ENCODE measurements around the gene ITPR2.

The ITPR2 gene

GRCh38 chr12:26728205-26729050 lies 104.6 kb downstream of the ITPR2 start:
- Mint-ChIP-seq H3K27ac (no peak overlapping the region), H3K4me1 (peaks cover 65% of the 10 kb centered on the region), H3K36me3 (peaks cover 9% of the 10 kb centered on the region)

GRCh38 chr12:26727482-26728204 lies 105.4 kb downstream of the ITPR2 start:
- no peaks in the 10 kb centered on the region for H3K9me3 Mint-ChIP-seq
- H3K4me1 Mint-ChIP-seq: peaks cover 57% of the 10 kb centered on the region
- H3K36me3 Mint-ChIP-seq: peaks cover 10% of the 10 kb centered on the region
- H3K27me3 Mint-ChIP-seq: no peaks in the 10 kb centered on the region
- no peak overlapping the region for H3K4me3 Mint-ChIP-seq
- H3K27ac Mint-ChIP-seq: no peak overlapping the region

More at GRCh38 chr12:26728205-26729050, 104.6 kb downstream of the ITPR2 start:
- no peaks in the 10 kb centered on the region for H3K9me3 Mint-ChIP-seq
- H3K27me3 Mint-ChIP-seq: no peaks in the 10 kb centered on the region
- H3K4me3 Mint-ChIP-seq: no peak overlapping the region

GRCh38 chr12:26726956-26727355 lies 106.0 kb downstream of the ITPR2 start:
- Mint-ChIP-seq H3K36me3 (peaks cover 15% of the 10 kb centered on the region), H3K4me1 (peaks cover 50% of the 10 kb centered on the region), H3K9me3 (no peaks in the 10 kb centered on the region), H3K27me3 (no peaks in the 10 kb centered on the region), H3K27ac (no peak overlapping the region), H3K4me3 (no peak overlapping the region)

- H3K4me1 Mint-ChIP-seq: peaks cover 43% of the 10 kb centered on the region
- no peak overlapping the region for H3K27ac Mint-ChIP-seq
- peaks cover 17% of the 10 kb centered on the region for H3K36me3 Mint-ChIP-seq
- H3K27me3 Mint-ChIP-seq: no peaks in the 10 kb centered on the region
- H3K4me3 Mint-ChIP-seq: no peak overlapping the region
- H3K9me3 Mint-ChIP-seq: no peaks in the 10 kb centered on the region
These were observed 107.6 kb downstream of the ITPR2 start for GRCh38 chr12:26725276-26725916.

GRCh38 chr12:26724309-26724702 lies 108.7 kb downstream of the ITPR2 start:
- Mint-ChIP-seq H3K9me3 (no peaks in the 10 kb centered on the region), H3K27ac (no peak overlapping the region), H3K36me3 (peaks cover 14% of the 10 kb centered on the region), H3K27me3 (no peaks in the 10 kb centered on the region), H3K4me3 (no peak overlapping the region), H3K4me1 (peaks cover 32% of the 10 kb centered on the region)

- H3K27ac Mint-ChIP-seq: no peak overlapping the region
- H3K9me3 Mint-ChIP-seq: no peaks in the 10 kb centered on the region
- peaks cover 15% of the 10 kb centered on the region for H3K36me3 Mint-ChIP-seq
- no peaks in the 10 kb centered on the region for H3K27me3 Mint-ChIP-seq
- H3K4me3 Mint-ChIP-seq: no peak overlapping the region
- H3K4me1 Mint-ChIP-seq: peaks cover 26% of the 10 kb centered on the region
These were observed 109.3 kb downstream of the ITPR2 start for GRCh38 chr12:26723379-26724308.

GRCh38 chr12:26721800-26722199 lies 111.2 kb downstream of the ITPR2 start:
- no peaks in the 10 kb centered on the region for H3K27me3 Mint-ChIP-seq
- H3K36me3 Mint-ChIP-seq: peaks cover 20% of the 10 kb centered on the region
- no peak overlapping the region for H3K27ac Mint-ChIP-seq
- H3K4me1 Mint-ChIP-seq: peaks cover 16% of the 10 kb centered on the region
- H3K4me3 Mint-ChIP-seq: no peak overlapping the region
- H3K9me3 Mint-ChIP-seq: no peaks in the 10 kb centered on the region

- no peaks in the 10 kb centered on the region for H3K27me3 Mint-ChIP-seq
- peaks cover 26% of the 10 kb centered on the region for H3K36me3 Mint-ChIP-seq
These were observed 113.1 kb downstream of the ITPR2 start for GRCh38 chr12:26719852-26720251.

GRCh38 chr12:26717757-26718156 lies 115.2 kb downstream of the ITPR2 start:
- H3K9me3 Mint-ChIP-seq: no peaks in the 10 kb centered on the region
- H3K4me1 Mint-ChIP-seq: no peaks in the 10 kb centered on the region
- H3K4me3 Mint-ChIP-seq: no peak overlapping the region
- H3K27ac Mint-ChIP-seq: no peak overlapping the region
- H3K36me3 Mint-ChIP-seq: peaks cover 27% of the 10 kb centered on the region
- no peaks in the 10 kb centered on the region for H3K27me3 Mint-ChIP-seq

More at GRCh38 chr12:26719852-26720251, 113.1 kb downstream of the ITPR2 start:
- Mint-ChIP-seq H3K4me1 (peaks cover 4% of the 10 kb centered on the region), H3K4me3 (no peak overlapping the region), H3K27ac (no peak overlapping the region), H3K9me3 (no peaks in the 10 kb centered on the region)

- H3K27ac Mint-ChIP-seq: no peak overlapping the region
- no peaks in the 10 kb centered on the region for H3K27me3 Mint-ChIP-seq
- H3K4me3 Mint-ChIP-seq: no peak overlapping the region
- peaks cover 29% of the 10 kb centered on the region for H3K36me3 Mint-ChIP-seq
- no peaks in the 10 kb centered on the region for H3K9me3 Mint-ChIP-seq
- no peaks in the 10 kb centered on the region for H3K4me1 Mint-ChIP-seq
These were observed 117.8 kb downstream of the ITPR2 start for GRCh38 chr12:26715232-26715631.

GRCh38 chr12:26713885-26714383 lies 119.1 kb downstream of the ITPR2 start:
- Mint-ChIP-seq H3K4me1 (no peaks in the 10 kb centered on the region), H3K9me3 (no peaks in the 10 kb centered on the region), H3K27me3 (no peaks in the 10 kb centered on the region), H3K4me3 (no peak overlapping the region), H3K27ac (no peak overlapping the region), H3K36me3 (peaks cover 31% of the 10 kb centered on the region)

- H3K27ac Mint-ChIP-seq: no peak overlapping the region
- H3K4me3 Mint-ChIP-seq: no peak overlapping the region
- H3K9me3 Mint-ChIP-seq: no peaks in the 10 kb centered on the region
- no peaks in the 10 kb centered on the region for H3K4me1 Mint-ChIP-seq
- H3K36me3 Mint-ChIP-seq: peaks cover 32% of the 10 kb centered on the region
- H3K27me3 Mint-ChIP-seq: no peaks in the 10 kb centered on the region
These were observed 120.1 kb downstream of the ITPR2 start for GRCh38 chr12:26712892-26713291.

GRCh38 chr12:26711569-26711968 lies 121.4 kb downstream of the ITPR2 start:
- H3K4me1 Mint-ChIP-seq: no peaks in the 10 kb centered on the region
- H3K4me3 Mint-ChIP-seq: no peak overlapping the region
- H3K9me3 Mint-ChIP-seq: no peaks in the 10 kb centered on the region
- H3K36me3 Mint-ChIP-seq: peaks cover 29% of the 10 kb centered on the region
- no peaks in the 10 kb centered on the region for H3K27me3 Mint-ChIP-seq
- no peak overlapping the region for H3K27ac Mint-ChIP-seq

GRCh38 chr12:26711072-26711471 lies 121.9 kb downstream of the ITPR2 start:
- Mint-ChIP-seq H3K36me3 (peaks cover 26% of the 10 kb centered on the region), H3K9me3 (no peaks in the 10 kb centered on the region), H3K4me1 (no peaks in the 10 kb centered on the region), H3K27me3 (no peaks in the 10 kb centered on the region), H3K4me3 (no peak overlapping the region), H3K27ac (no peak overlapping the region)

GRCh38 chr12:26705851-26706250 lies 127.1 kb downstream of the ITPR2 start:
- Mint-ChIP-seq H3K27me3 (no peaks in the 10 kb centered on the region), H3K9me3 (no peaks in the 10 kb centered on the region), H3K36me3 (peaks cover 11% of the 10 kb centered on the region), H3K4me3 (no peak overlapping the region), H3K27ac (no peak overlapping the region), H3K4me1 (no peaks in the 10 kb centered on the region)

All from activated naive CD4-positive, alpha-beta T cell treated with anti-CD3 and anti-CD28 coated beads, Interleukin-2, amount 50 U/mL, for 24 hours (primary cell).